ENCODE results near the gene DIS3L2.

The DIS3L2 gene

DNA sequence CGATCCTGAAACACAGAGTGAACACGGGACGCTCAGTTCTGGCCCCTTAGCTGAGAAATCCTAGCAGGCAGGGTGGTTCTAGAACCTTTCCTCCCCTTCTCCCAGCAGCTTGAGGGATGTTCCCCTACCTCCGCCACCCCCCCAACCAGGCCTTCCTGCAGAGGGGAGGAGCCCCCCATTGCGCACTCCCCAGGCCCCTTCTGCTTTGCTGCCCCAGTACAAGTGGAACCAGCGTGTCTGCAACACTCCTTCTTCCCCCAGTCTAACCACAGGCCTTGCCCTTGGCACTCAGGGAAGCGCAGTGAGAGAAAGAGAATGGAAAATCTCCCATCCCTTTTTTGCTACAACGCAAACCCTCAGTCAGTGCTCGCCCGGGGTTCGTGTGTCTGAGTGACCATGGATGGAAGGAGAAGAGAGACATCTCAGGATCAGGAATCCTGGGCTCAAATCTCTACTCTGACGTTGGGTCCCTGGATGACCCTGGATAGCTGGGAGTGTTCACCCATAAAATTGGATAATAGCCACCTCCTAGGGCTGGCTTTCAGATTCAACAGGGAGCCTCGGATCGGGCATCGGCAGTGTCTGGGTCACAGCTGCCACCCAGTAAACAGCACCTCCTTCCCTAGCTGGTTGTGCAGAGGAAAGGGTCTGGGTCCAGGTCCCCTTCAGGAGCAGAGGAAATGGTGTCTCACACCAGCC lies 39.1 kb upstream of the DIS3L2 start:
- no peak overlapping the region for H2BK5ac ChIP-seq (ENCODE audit: low read length)
- peaks cover 14 to 32% (median 26%) of the 10 kb centered on the region in 3 experiments for H3K27me3 ChIP-seq (ENCODE audit: control insufficient read depth in 3 of 3, insufficient read depth in 3 of 3, low read depth in 1 of 3, low read length in 3 of 3)
- H3K4ac ChIP-seq (ENCODE audit: low read length) = no peak overlapping the region
- H3K27ac ChIP-seq (replicated peaks; ENCODE audit: low read length) = no peak overlapping the region
- no peak overlapping the region for H3K18ac ChIP-seq (ENCODE audit: low read length)
- H2BK120ac ChIP-seq (ENCODE audit: low read depth, low read length) = no peak overlapping the region
- H4K91ac ChIP-seq (ENCODE audit: low read depth, low read length, poor library complexity) = no peak overlapping the region
- H2AFZ ChIP-seq (ENCODE audit: low read length) = no peak overlapping the region
- H3K23ac ChIP-seq (ENCODE audit: low read depth, low read length, poor library complexity) = no peak overlapping the region
- H2BK12ac ChIP-seq (ENCODE audit: low read length) = no peak overlapping the region
- no peaks in the 10 kb centered on the region for H3K36me3 ChIP-seq (replicated peaks in 1 of 2; ENCODE audit: control insufficient read depth in 2 of 2, insufficient read depth in 2 of 2, low read length in 2 of 2)
- H2BK15ac ChIP-seq (ENCODE audit: low read length) = no peak overlapping the region
- peaks cover 12 to 16% of the 10 kb centered on the region in 2 donors for H3K4me1 ChIP-seq (ENCODE audit: control insufficient read depth in 2 of 2, insufficient read depth in 1 of 2, low read depth in 1 of 2, low read length in 2 of 2)
- H3K79me1 ChIP-seq (ENCODE audit: low read depth, low read length) = peaks cover 2% of the 10 kb centered on the region
- H3K9ac ChIP-seq (ENCODE audit: low read depth, low read length, poor library complexity) = no peak overlapping the region
- H2AK5ac ChIP-seq (ENCODE audit: low read depth, low read length) = peak overlapping the region; percentile 13
- H3K14ac ChIP-seq (ENCODE audit: low read length) = peak overlapping the region; percentile 42
- no peak overlapping the region for H3K4me2 ChIP-seq (ENCODE audit: insufficient read depth, low read length, poor library complexity, severe bottlenecking)
- WGBS, 2 donors (ENCODE audit: extremely low coverage in 2 of 2, insufficient read length in 2 of 2, insufficient replicate concordance in 1 of 2) = no CpG with 5 or more reads among the region's 15 CpGs
- no peaks in the 10 kb centered on the region for H3K9me3 ChIP-seq (replicated peaks in 1 of 2; ENCODE audit: control insufficient read depth in 2 of 2, insufficient read depth in 1 of 2, low read depth in 1 of 2, low read length in 2 of 2)
- no peak for DNase-seq (ENCODE audit: low spot score)
- no peak overlapping the region for H3K4me3 ChIP-seq (ENCODE audit: low read length in 2 of 2)
- no peak overlapping the region for H4K8ac ChIP-seq (ENCODE audit: low read depth, low read length)

DNA sequence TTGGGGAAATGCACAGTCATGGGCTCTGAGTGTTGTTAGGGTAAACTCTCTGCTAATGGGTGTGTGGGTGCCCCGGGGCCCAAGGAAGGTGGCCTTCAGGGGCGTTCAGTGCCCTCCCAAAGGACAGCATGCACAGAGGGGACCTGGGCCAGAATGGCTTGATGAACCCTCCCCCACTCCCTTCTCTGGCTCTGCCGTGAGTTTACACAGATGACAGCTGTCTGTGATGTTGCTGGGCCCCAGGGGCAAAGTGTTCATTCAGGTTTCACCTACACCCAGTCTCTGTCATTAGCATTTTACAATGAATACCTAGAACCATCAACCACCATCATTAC lies 38.5 kb upstream of the DIS3L2 start:
- H2AFZ ChIP-seq (ENCODE audit: low read length) = no peak overlapping the region
- no peak overlapping the region for H4K91ac ChIP-seq (ENCODE audit: low read depth, low read length, poor library complexity)
- H3K9ac ChIP-seq (ENCODE audit: low read depth, low read length, poor library complexity) = no peak overlapping the region
- no peak overlapping the region for H3K4me3 ChIP-seq (ENCODE audit: low read length in 2 of 2)
- DNase-seq (ENCODE audit: low spot score) = no peak
- H2AK5ac ChIP-seq (ENCODE audit: low read depth, low read length) = peak overlapping the region; percentile 13
- peaks cover 12 to 16% of the 10 kb centered on the region in 2 donors for H3K4me1 ChIP-seq (ENCODE audit: control insufficient read depth in 2 of 2, insufficient read depth in 1 of 2, low read depth in 1 of 2, low read length in 2 of 2)
- no peak overlapping the region for H2BK12ac ChIP-seq (ENCODE audit: low read length)
- H2BK5ac ChIP-seq (ENCODE audit: low read length) = no peak overlapping the region
- H3K23ac ChIP-seq (ENCODE audit: low read depth, low read length, poor library complexity) = no peak overlapping the region
- H3K36me3 ChIP-seq (replicated peaks in 1 of 2; ENCODE audit: control insufficient read depth in 2 of 2, insufficient read depth in 2 of 2, low read length in 2 of 2) = no peaks in the 10 kb centered on the region
- no peak overlapping the region for H2BK15ac ChIP-seq (ENCODE audit: low read length)
- H3K4me2 ChIP-seq (ENCODE audit: insufficient read depth, low read length, poor library complexity, severe bottlenecking) = no peak overlapping the region
- H3K79me1 ChIP-seq (ENCODE audit: low read depth, low read length) = peaks cover 2% of the 10 kb centered on the region
- H4K8ac ChIP-seq (ENCODE audit: low read depth, low read length) = no peak overlapping the region
- H3K18ac ChIP-seq (ENCODE audit: low read length) = no peak overlapping the region
- no peak overlapping the region for H2BK120ac ChIP-seq (ENCODE audit: low read depth, low read length)
- no CpG with 5 or more reads among the region's 3 CpGs for WGBS, 2 donors (ENCODE audit: extremely low coverage in 2 of 2, insufficient read length in 2 of 2, insufficient replicate concordance in 1 of 2)
- H3K27ac ChIP-seq (replicated peaks; ENCODE audit: low read length) = no peak overlapping the region
- H3K14ac ChIP-seq (ENCODE audit: low read length) = peak overlapping the region; percentile 42
- no peak overlapping the region for H3K4ac ChIP-seq (ENCODE audit: low read length)
- H3K9me3 ChIP-seq (replicated peaks in 1 of 2; ENCODE audit: control insufficient read depth in 2 of 2, insufficient read depth in 1 of 2, low read depth in 1 of 2, low read length in 2 of 2) = no peaks in the 10 kb centered on the region
- peaks cover 16 to 37% (median 31%) of the 10 kb centered on the region in 3 experiments for H3K27me3 ChIP-seq (ENCODE audit: control insufficient read depth in 3 of 3, insufficient read depth in 3 of 3, low read depth in 1 of 3, low read length in 3 of 3)

DNA sequence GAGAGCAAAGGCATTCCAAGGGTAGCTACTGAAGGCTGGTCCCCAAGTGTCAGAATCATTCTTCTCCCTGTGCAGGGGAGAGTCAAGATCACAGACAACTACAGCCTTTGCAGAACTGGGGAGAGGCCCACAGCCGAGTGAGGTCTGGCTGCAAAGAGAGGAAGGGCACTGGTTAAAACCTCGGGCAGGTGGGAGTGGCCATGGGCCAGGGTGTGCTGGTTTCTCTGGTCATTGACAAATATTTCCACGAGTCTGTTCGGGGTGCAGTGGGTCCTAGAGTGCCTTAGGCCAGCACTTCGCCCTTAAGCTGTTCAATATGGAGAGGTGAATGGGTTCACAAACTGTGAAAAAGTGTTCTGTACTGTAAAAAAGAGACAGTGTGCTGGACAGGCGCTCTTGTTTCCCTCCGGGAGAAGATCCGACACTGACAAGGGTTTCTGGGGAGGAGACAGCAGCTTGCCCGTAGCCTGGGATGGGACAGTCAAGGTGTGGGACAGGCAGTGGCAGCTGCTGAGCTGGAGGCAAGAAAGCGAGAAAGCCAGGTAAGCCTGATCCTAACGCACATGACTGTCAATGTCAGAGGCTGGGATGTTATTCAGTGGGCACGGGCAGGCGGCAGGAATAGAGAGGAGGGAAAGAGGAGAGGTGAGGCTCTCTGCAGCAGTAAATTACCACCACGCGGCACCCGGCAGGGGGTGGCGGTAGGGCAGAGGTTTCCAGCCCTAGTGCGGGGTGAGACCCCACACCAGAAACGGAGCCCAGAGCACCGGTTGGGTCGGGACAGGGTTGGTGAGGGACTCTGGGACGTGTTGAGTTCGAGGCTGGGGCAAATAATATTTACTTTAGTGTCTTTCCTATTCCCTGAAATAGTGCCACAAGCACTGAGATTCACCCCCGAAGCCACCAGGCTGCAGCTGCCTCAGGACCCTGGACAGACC lies 37.3 kb upstream of the DIS3L2 start:
- Histone ChIP-seq H3K27me3 (ENCODE audit: control insufficient read depth in 3 of 3, insufficient read depth in 3 of 3, low read depth in 1 of 3, low read length in 3 of 3) (peaks cover 16 to 49% (median 44%) of the 10 kb centered on the region in 3 experiments), H3K23ac (ENCODE audit: low read depth, low read length, poor library complexity) (peak overlapping the region; percentile 2), H3K4me1 (ENCODE audit: control insufficient read depth in 2 of 2, insufficient read depth in 1 of 2, low read depth in 1 of 2, low read length in 2 of 2) (peaks cover 15 to 19% of the 10 kb centered on the region in 2 donors), H2BK120ac (ENCODE audit: low read depth, low read length) (no peak overlapping the region), H2AFZ (ENCODE audit: low read length) (no peak overlapping the region), H3K9ac (ENCODE audit: low read depth, low read length, poor library complexity) (peak overlapping the region; percentile 79), H2AK5ac (ENCODE audit: low read depth, low read length) (no peak overlapping the region), H4K8ac (ENCODE audit: low read depth, low read length) (no peak overlapping the region), H3K18ac (ENCODE audit: low read length) (no peak overlapping the region), H3K4me2 (ENCODE audit: insufficient read depth, low read length, poor library complexity, severe bottlenecking) (no peak overlapping the region), H4K91ac (ENCODE audit: low read depth, low read length, poor library complexity) (no peak overlapping the region), H2BK15ac (ENCODE audit: low read length) (no peak overlapping the region), H3K79me1 (ENCODE audit: low read depth, low read length) (peaks cover 2% of the 10 kb centered on the region), H3K14ac (ENCODE audit: low read length) (no peak overlapping the region), H3K4ac (ENCODE audit: low read length) (no peak overlapping the region), H3K36me3 (replicated peaks in 1 of 2; ENCODE audit: control insufficient read depth in 2 of 2, insufficient read depth in 2 of 2, low read length in 2 of 2) (no peaks in the 10 kb centered on the region), H2BK5ac (ENCODE audit: low read length) (no peak overlapping the region), H2BK12ac (ENCODE audit: low read length) (no peak overlapping the region), H3K27ac (replicated peaks; ENCODE audit: low read length) (no peak overlapping the region), H3K4me3 (ENCODE audit: low read length in 2 of 2) (peak overlapping the region in 1 of 2 donors; percentile 11), H3K9me3 (replicated peaks in 1 of 2; ENCODE audit: control insufficient read depth in 2 of 2, insufficient read depth in 1 of 2, low read depth in 1 of 2, low read length in 2 of 2) (no peaks in the 10 kb centered on the region)
- WGBS, 2 donors (ENCODE audit: extremely low coverage in 2 of 2, insufficient read length in 2 of 2, insufficient replicate concordance in 1 of 2) = no CpG with 5 or more reads among the region's 24 CpGs
- no peak for DNase-seq (ENCODE audit: low spot score)

DNA sequence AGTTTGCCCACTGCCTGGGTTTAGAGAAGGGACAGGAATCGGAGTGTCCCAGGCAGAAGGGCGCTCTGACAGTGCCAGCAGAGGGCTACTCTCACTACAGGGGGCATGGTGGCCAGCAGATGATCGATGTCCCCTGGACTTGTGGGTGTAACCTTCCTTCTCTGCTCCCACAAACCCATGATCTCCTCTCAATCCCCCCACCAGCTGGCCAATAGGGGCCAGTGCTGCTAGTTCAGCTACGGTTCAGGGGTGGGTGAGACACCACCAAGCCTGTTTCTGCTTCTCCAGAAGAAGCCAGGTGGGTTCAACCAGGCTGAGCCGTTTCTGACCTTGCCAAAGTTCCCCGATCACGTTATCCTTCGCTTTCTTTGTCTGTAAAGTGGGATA lies 36.6 kb upstream of the DIS3L2 start:
- Histone ChIP-seq H3K27ac (replicated peaks; ENCODE audit: low read length) (no peak overlapping the region), H2BK5ac (ENCODE audit: low read length) (no peak overlapping the region), H4K8ac (ENCODE audit: low read depth, low read length) (peak overlapping the region; percentile 26), H3K4ac (ENCODE audit: low read length) (no peak overlapping the region), H3K4me3 (ENCODE audit: low read length in 2 of 2) (peak overlapping the region; percentile 11 to 59), H3K36me3 (replicated peaks in 1 of 2; ENCODE audit: control insufficient read depth in 2 of 2, insufficient read depth in 2 of 2, low read length in 2 of 2) (no peaks in the 10 kb centered on the region), H3K79me1 (ENCODE audit: low read depth, low read length) (peaks cover 2% of the 10 kb centered on the region), H4K91ac (ENCODE audit: low read depth, low read length, poor library complexity) (no peak overlapping the region), H3K4me2 (ENCODE audit: insufficient read depth, low read length, poor library complexity, severe bottlenecking) (peak overlapping the region; percentile 99), H2BK15ac (ENCODE audit: low read length) (no peak overlapping the region), H3K14ac (ENCODE audit: low read length) (peak overlapping the region; percentile 31), H2BK12ac (ENCODE audit: low read length) (no peak overlapping the region), H3K9ac (ENCODE audit: low read depth, low read length, poor library complexity) (peak overlapping the region; percentile 79), H2AFZ (ENCODE audit: low read length) (peak overlapping the region; percentile 98), H3K4me1 (ENCODE audit: control insufficient read depth in 2 of 2, insufficient read depth in 1 of 2, low read depth in 1 of 2, low read length in 2 of 2) (peaks cover 15 to 19% of the 10 kb centered on the region in 2 donors), H3K18ac (ENCODE audit: low read length) (peak overlapping the region; percentile 63), H3K9me3 (replicated peaks in 1 of 2; ENCODE audit: control insufficient read depth in 2 of 2, insufficient read depth in 1 of 2, low read depth in 1 of 2, low read length in 2 of 2) (no peaks in the 10 kb centered on the region), H2AK5ac (ENCODE audit: low read depth, low read length) (no peak overlapping the region), H2BK120ac (ENCODE audit: low read depth, low read length) (no peak overlapping the region), H3K23ac (ENCODE audit: low read depth, low read length, poor library complexity) (peak overlapping the region; percentile 2), H3K27me3 (ENCODE audit: control insufficient read depth in 3 of 3, insufficient read depth in 3 of 3, low read depth in 1 of 3, low read length in 3 of 3) (peaks cover 16 to 52% (median 50%) of the 10 kb centered on the region in 3 experiments)
- peak; percentile 12 for DNase-seq (ENCODE audit: low spot score)
- WGBS, 2 donors (ENCODE audit: extremely low coverage in 2 of 2, insufficient read length in 2 of 2, insufficient replicate concordance in 1 of 2) = no CpG with 5 or more reads among the region's 8 CpGs
